HG03280 (cell line): ENCODE measurements around the gene ESM1.

ENCODE experiments used
- ATAC-seq: cut with Tn5 transposase; IDR thresholded peaks from one replicate; pipeline ENCODE4 v1.9.1; 2021; ENCODE audit warnings: mild to moderate bottlenecking, moderate library complexity; ENCODE audit not compliant: unreplicated experiment

Gene ESM1

DNA sequence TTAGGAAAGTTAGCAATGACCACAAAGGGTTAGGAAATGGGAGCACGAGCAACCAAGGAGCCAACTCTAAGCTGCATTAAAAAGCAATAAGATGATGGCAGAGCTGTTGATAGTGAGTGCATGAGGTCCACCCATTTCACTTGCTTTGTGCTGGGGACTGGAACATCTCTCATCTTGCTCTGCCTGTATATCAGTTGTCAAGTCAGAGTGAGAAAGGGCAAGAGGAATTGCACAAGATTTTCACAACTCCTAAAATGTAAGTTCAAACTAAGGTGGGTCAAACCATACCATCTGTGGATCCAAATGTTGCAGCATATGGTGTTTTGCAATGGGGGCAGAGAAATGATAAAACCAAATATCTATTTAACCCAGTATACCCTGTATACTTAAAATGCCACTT lies 2.8 kb upstream of the ESM1 start:
- no peak for ATAC-seq

DNA sequence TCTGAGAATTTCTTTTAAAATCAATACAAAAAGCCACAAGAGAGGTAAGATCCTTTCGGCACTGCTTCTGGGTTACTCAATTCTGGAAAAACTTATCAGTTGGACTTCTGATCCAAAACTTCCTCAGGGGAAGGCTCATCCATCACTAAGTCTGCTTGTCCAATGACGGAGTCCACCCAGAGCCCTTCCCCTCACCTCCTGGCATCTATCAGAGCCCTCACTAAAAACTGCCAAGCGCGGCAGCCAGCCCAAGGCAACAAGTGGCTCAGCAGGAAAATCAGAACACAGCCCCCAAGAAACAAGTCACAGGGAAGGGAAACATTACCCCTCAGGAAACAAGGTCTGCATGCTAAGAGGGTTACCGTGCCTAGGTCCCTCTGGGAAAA lies 869 bp upstream of the ESM1 start:
- ATAC-seq, result no peak

DNA sequence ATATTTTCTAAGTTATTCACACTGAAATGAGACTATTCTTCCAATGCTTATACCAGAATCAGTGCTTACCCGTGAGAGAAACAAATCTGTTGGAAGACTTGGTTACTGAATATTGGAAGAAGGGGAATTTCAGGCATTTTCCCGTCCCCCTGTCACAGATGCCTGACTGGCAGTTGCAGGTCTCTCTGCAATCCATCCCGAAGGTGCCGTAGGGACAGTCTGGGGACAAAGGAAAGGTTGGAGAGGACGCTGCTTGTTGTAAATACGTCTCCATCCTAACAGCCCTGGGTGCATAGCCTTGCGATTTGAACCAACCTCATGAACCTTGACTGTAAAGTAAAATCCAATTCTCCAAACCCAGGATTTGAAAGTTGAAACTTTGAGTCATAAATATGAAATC lies 3.5 kb downstream of the ESM1 start:
- ATAC-seq, result no peak

DNA sequence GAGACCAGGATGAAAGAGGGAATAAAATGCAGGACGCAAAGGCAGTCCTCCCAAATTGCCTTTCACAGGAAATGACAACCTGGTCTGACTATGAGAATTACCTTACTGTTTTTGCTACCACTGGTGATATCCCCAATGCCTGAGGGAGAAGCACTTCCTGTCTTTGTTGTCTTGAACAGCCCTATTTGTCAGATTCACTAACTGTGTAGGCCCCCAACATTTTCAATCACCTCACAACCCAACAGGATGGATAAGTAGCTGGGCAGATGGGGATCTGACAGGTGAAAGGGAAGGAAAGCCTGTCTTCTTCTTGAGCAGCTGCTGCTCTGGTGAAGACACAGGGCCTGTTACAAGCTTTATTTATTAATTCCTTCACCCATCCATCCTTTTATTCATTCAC lies 9.7 kb downstream of the ESM1 start:
- no peak for ATAC-seq

DNA sequence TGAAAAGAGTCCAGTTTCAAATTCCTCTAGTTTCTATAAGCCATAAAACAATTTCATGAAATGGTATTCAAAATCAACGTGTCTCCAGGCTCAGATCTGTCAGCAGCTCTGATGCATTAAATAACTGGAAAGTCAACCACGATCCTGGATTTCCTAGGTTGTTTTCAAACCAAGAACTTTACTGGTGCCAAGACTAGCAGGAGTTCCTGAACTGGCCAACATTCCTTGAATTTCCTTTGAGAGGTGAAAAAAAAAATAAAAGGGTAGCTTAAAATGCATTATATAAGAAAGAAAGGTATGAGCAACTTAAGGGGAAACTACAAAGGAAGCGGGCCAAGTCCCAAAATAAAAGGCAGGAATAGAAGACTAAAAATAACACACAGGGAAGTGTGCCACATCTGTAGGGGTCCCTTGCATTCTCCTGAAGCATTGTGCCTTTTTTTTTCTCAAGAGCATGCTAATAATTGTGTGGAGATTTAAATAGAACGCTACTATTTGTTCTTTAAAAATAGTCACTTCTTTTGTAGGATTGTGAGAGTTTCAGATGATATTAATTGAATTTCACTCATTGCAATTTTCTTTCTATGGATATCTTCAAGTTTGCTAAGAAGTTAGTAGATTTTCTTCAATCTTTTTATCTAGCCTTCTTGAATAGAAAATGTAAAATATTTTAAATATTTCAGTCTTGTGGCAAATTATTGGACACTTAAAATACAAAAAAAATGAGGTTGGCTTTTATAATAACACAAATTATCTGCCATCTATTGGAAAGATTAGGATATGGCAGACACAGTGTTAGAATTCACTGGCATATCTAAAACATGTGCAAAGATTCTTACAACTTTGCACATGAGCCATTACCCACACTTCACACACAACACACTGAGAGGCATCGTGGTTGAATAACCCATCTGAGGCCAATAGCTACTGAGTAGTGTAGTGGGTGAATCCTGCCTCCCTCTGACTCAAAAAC lies 15.3 kb downstream of the ESM1 start:
- no peak for ATAC-seq

DNA sequence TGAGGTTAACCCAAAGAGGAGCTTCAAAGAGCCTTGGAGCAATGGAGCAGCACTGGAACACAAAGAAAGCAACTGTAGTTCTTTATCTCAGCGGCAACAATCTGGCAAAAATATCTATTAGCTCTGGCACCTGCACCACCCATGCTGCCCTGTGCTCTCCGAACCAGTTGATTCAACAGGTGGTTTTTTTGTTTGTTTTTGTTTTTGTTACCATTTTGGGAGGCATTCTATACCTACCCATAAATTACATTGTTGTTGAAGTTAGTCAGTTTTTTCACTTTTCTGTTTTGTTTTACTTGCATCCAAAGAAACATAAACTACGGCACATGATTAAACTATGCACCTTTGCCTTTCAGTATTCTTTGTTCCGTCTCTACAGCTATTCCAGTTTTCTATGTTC lies 16.2 kb downstream of the ESM1 start:
- ATAC-seq, result no peak

DNA sequence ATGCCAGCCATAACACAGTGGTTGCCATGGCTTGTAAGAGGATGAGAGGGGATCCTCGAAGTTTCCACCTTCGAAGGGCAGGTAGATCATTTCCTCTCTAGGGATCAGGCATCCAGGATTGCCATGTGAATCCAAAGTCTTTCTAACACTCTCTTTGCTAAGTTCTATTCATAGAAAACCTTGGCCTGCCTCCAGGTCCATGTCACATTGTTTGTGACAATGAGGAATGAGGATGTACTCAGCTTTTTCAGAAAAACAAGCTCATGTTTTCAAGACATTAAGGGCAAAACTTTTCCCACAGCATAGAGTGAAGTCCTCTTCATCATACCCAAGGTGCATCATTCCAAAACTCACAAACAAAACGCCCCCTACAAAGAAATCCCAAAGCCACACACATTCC lies 19.6 kb downstream of the ESM1 start:
- ATAC-seq, result no peak

DNA sequence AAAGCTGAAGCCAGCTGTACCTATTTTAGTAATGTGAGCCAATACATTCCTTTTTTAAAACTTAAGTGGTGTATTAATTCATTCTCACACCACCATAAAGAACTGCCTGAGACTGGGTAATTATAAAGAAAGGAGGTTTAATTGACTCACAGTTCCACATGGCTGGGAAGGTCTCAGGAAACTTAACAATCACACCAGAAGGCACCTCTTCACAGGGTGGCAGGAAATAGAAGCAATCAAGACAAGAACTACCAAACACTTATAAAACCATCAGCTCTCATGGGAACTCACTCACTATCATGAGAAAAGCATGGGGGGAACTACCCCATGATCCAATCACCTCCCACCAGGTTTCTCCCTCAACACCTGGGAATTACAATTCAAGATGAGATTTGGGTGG lies 21.0 kb downstream of the ESM1 start:
- ATAC-seq, result no peak

DNA sequence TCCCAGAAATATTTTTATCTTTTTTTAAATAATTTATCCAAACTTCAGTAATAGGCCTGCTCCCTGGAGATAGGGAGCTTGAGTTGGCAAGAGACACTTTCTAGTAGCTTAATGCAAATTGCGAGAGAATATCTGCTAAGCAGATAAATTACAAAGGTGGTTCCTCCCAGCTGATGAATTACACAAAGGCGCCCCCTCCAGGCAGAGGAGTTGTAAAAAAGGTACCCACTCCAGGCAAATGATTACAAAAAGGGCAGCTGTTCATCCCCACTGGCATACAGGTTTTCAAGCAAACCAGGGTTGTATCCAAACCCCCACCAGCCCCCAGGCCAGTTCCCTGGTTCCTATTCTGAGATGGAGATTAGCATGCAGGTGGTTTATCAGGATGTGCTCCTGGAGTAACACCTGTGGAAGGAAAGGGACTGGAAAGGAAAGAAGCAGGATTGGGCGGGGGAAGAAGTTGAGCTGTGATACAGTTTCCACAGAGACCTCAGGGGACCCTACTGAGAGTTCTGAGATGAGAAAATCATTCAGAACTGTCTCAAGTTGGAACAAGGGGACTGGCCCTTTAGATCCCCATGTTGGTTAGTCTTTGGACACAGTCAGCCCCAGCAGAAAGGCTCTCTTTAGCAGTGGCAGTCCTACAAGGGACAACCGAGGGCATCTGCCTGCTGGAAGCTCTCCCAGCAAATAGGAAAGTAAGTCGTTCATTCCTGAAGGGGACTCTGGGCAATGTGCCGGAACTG lies 25.5 kb downstream of the ESM1 start:
- ATAC-seq, result no peak

DNA sequence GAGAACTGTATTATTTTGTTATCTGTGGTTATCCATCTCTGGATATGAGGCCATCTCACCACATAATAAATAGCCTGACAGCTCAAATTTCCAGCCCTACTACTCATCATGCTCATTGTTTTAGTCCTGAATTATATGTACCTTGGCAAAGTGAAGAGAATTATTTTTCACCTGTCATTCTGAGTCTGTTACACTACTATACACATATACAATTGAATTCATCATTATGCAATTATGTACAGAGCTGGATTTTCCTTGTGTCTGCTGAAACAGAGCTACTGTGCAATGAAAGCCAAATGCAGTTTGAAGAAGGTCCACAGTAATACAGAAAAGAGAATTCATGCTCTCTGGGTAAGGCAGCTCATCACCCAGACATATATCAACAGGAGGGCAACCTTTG lies 28.5 kb downstream of the ESM1 start:
- ATAC-seq, result no peak

DNA sequence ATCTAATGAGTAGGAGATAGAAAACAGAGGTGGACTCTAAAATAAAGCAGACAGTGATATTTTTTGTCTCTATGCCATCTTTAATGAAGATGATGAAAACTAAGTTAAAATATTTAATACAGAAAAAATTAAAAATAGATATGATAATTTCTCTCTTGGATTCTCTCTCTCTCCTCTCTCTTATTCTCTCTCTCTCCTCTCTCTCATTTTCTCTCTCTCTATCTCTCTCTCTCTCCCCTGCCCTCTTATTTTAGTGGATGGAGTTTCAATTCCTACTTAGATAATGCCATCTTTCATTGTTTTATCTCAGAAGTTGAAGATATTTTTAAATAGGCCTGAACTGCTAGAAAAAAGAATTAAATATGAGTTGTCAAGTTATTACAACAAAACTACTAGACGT lies 38.2 kb downstream of the ESM1 start:
- no peak for ATAC-seq

DNA sequence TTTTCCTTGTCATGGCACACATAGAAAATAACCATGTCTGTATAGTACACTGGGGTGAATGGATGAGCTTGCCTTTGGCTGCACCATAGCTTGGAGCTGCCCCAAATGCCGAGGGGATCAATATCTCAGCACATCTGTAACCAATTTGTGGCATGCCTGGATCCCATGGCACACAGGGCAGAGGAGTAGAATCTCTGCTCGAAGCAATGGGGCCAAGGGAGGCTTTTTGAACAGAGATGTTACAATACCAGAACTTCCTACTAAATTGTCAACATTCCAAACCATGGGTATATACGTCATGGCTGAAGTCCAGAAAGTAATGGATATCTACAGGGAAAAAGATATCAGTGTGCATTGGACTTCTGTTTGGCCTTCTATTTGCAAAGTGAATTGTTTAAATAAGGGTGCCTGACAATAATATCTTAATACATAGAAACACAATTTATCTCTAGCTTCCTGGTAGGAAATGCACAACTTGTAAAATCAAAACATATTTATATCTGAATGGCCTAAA lies 39.0 kb downstream of the ESM1 start:
- ATAC-seq, result no peak

DNA sequence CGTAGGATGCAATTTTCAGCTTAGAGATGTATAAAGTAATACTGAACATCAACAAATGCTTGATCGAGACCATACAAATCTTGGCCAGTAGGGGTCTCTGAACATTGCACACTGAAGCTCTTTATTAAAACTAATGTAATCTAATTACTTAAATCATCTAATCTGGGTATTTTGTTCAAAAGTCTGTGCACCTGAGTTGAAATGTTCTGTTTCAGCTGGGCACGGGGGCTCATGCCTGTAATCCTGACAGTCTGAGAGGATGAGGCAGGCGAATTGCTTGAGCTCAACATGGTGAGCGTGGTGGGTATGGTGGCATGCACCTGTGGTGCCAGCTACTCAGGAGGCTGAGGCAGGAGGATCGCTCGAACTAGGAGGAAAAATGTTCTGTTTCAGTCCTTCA lies 41.0 kb downstream of the ESM1 start:
- no peak for ATAC-seq

DNA sequence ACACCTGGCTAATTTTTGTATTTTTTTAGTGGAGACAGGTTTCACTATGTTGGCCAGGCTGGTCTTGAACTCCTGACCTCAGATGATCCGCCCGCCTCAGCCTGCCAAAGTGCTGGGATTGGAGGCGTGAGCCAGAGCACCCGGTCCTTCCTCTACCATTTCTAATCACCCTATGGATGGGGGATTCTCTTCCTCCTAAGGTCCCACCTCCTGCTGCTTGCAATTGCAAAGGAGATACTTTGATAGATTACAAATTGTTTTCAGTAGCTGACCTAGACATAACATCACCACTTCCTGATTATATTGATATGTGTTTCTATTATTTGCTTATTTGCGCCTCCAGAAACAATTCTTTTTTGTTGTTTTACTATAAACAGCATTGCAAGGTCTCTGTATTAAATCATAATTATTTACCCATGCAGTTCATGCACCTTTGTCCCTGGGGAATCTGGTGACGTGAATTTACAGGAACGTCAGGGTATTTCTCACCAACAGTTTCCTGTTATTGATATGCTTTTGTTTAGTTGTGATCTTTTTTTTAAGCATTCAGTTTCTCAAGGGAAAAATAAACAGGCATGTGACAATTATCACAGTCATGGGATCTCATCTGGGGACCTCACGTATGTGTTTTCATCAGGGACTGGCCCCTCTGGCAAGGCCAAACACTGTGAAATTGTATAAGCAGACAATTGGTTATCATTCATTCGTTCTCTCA lies 43.2 kb downstream of the ESM1 start:
- ATAC-seq, result no peak

DNA sequence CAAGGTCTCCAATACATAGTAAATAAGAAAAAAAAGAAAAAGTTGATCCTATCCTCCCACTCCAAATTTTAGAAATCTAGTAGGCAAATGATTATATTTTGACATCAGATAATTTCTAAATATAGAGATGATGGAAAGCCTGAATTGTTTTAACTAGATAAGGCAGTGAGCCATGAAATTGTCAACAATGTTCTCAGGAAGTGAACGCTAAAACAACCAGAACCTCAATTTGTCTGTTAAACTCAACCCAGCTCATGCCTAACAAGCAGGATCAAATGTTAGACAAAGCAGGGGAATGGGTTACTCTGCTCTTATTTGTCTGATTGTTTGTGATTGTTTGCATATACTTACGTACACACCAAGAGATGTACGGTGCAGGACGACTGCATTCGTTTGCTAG lies 49.2 kb downstream of the ESM1 start:
- ATAC-seq, result no peak

DNA sequence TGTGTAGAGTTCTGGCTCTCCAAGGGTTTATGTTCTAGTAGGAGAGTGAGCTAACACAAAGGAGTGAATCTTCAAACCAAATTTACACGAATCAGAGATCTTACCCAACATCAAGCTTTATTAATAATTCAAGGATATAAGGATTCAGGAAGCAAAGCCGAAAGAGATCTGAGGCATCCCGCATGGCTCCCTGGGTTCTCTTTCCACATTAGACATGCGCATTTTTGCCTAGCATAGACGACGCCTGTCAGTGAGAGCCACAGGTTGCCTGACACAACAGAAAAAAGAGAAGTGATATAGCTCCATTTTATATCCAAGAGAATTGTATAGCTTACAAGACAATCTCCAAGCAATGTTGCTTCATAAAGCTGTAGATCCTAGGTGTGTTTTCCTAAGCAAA lies 52.6 kb downstream of the ESM1 start:
- no peak for ATAC-seq

DNA sequence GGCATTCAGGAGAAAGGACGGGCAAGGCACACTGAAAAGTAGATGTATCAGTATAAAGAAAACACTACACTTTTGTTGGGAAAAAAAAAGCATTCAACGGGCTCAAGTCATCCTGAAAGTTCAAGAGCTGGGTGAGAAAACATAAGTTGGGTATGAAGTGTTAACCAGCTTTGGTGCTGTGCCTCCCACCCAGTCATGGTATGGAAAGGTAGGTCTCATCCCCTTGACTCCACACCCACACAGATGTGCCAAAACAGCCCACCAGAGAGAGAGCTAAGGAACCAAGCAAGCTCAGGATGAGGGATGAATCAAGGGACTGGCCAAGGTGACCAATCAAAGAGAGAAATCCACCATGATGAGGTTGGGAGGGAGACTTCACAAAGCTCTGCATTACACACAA lies 54.7 kb downstream of the ESM1 start:
- no peak for ATAC-seq
